Mesendoderm (in vitro differentiated cells): Measurements from ENCODE around the gene VPS35.

Experiments
- DNase-seq: peaks from one replicate; pipeline ENCODE4 v3.0.0; 2013
- H2AK5ac ChIP-seq: 2 replicates; pipeline ENCODE4 v1.6.1; 2013; ENCODE audit warnings: low read length, inconsistent platforms
- H2BK120ac ChIP-seq: 2 replicates; pipeline ENCODE4 v1.6.1; 2013; ENCODE audit warnings: low read depth, mild to moderate bottlenecking, low read length, moderate library complexity, mixed read lengths
- H2BK15ac ChIP-seq: replicated peaks from 2 replicates; pipeline ENCODE4 v1.6.1; 2013; ENCODE audit warnings: low read depth, mild to moderate bottlenecking, moderate library complexity
- H2BK5ac ChIP-seq: 2 replicates; pipeline ENCODE4 v1.6.1; 2013; ENCODE audit warnings: low read length, inconsistent platforms
- H3K18ac ChIP-seq: 2 replicates; pipeline ENCODE4 v1.6.1; 2013; ENCODE audit warnings: mild to moderate bottlenecking, low read length, mixed read lengths
- H3K23ac ChIP-seq: one replicate; pipeline ENCODE4 v1.6.1; 2013; ENCODE audit warnings: low read length
- H3K27ac ChIP-seq: 2 replicates; pipeline ENCODE4 v1.5.1; 2013; ENCODE audit warnings: low read depth, mild to moderate bottlenecking, inconsistent platforms, low read length, moderate library complexity
- H3K27me3 ChIP-seq: 2 replicates; pipeline ENCODE4 v1.6.1; 2013; ENCODE audit warnings: low read length, control low read depth, mild to moderate bottlenecking, inconsistent platforms; ENCODE audit not compliant: insufficient read depth, poor library complexity
- H3K36me3 ChIP-seq: 2 replicates; pipeline ENCODE4 v1.6.1; 2013; ENCODE audit warnings: low read length, inconsistent platforms; ENCODE audit not compliant: control insufficient read depth, insufficient read depth
- H3K4ac ChIP-seq: one replicate; pipeline ENCODE4 v1.6.1; 2013; ENCODE audit warnings: low read depth, mild to moderate bottlenecking, low read length, moderate library complexity
- H3K4me1 ChIP-seq: 2 replicates; pipeline ENCODE4 v1.6.1; 2013; ENCODE audit warnings: low read depth, low read length, inconsistent platforms; ENCODE audit not compliant: control insufficient read depth
- H3K4me2 ChIP-seq: 2 replicates; pipeline ENCODE4 v1.6.1; 2013; ENCODE audit warnings: low read length
- H3K4me3 ChIP-seq: 2 replicates; pipeline ENCODE4 v1.5.1; 2013; ENCODE audit warnings: mild to moderate bottlenecking, low read length
- H3K56ac ChIP-seq: one replicate; pipeline ENCODE4 v1.6.1; 2013; ENCODE audit warnings: low read length
- H3K79me1 ChIP-seq: 2 replicates; pipeline ENCODE4 v1.6.1; 2013; ENCODE audit warnings: low read length, inconsistent platforms
- H3K79me2 ChIP-seq: 2 replicates; pipeline ENCODE4 v1.6.1; 2013; ENCODE audit warnings: mild to moderate bottlenecking, low read length; ENCODE audit not compliant: control insufficient read depth, insufficient read depth
- H3K9ac ChIP-seq: 2 replicates; pipeline ENCODE4 v1.6.1; 2013; ENCODE audit warnings: low read length, inconsistent platforms
- H4K5ac ChIP-seq: one replicate; pipeline ENCODE4 v1.6.1; 2013; ENCODE audit warnings: low read length
- H4K8ac ChIP-seq: one replicate; pipeline ENCODE4 v1.6.1; 2013; ENCODE audit warnings: low read depth, mild to moderate bottlenecking, control low read depth, low read length, moderate library complexity
- WGBS: extraction: QIAGEN DNeasy Blood & Tissue Kit; methylation state at CpG from one replicate; pipeline ENCODE4 v1.1.7; 2013; ENCODE audit warnings: low lambda C conversion rate, missing lambda C conversion rate; ENCODE audit not compliant: insufficient coverage; ENCODE audit errors: extremely low coverage; 5-methylcytosine and 5-hydroxymethylcytosine counted together

Gene VPS35

GRCh38 chr16:46731691-46732555 lies 42.9 kb upstream of the VPS35 start:
- Histone ChIP-seq H3K9ac (no peak overlapping the region), H3K23ac (no peak overlapping the region), H3K36me3 (no peaks in the 10 kb centered on the region), H2BK120ac (no peak overlapping the region), H2AK5ac (no peak overlapping the region), H3K4me2 (no peak overlapping the region), H2BK5ac (no peak overlapping the region), H4K8ac (no peak overlapping the region), H2BK15ac (no peak overlapping the region), H3K27me3 (no peaks in the 10 kb centered on the region), H3K79me2 (no peaks in the 10 kb centered on the region), H4K5ac (no peak overlapping the region), H3K27ac (no peak overlapping the region), H3K4ac (no peak overlapping the region), H3K56ac (no peak overlapping the region), H3K18ac (no peak overlapping the region), H3K4me3 (no peak overlapping the region), H3K4me1 (peaks cover 3% of the 10 kb centered on the region), H3K79me1 (no peaks in the 10 kb centered on the region)
- no peak for DNase-seq
- WGBS, result no CpG with 5 or more reads among the region's 23 CpGs

- H4K8ac ChIP-seq, result no peak overlapping the region
- no peaks in the 10 kb centered on the region for H3K27me3 ChIP-seq
- no peak overlapping the region for H3K4me2 ChIP-seq
- no peak overlapping the region for H3K4me3 ChIP-seq
- H3K79me2 ChIP-seq, result no peaks in the 10 kb centered on the region
- H3K4me1 ChIP-seq, result peaks cover 3% of the 10 kb centered on the region
- DNase-seq, result no peak
- no CpG with 5 or more reads among the region's 17 CpGs for WGBS
- no peak overlapping the region for H4K5ac ChIP-seq
- H2AK5ac ChIP-seq, result no peak overlapping the region
- H2BK120ac ChIP-seq, result no peak overlapping the region
- no peak overlapping the region for H3K4ac ChIP-seq
- no peak overlapping the region for H3K23ac ChIP-seq
- no peak overlapping the region for H3K9ac ChIP-seq
- H3K79me1 ChIP-seq, result no peaks in the 10 kb centered on the region
- no peak overlapping the region for H3K27ac ChIP-seq
- H3K36me3 ChIP-seq, result no peaks in the 10 kb centered on the region
- H2BK5ac ChIP-seq, result no peak overlapping the region
- no peak overlapping the region for H3K56ac ChIP-seq
- no peak overlapping the region for H3K18ac ChIP-seq
- H2BK15ac ChIP-seq, result no peak overlapping the region
Measured at GRCh38 chr16:46730801-46731690, 42.1 kb upstream of the VPS35 start.

- Histone ChIP-seq H2BK120ac (no peak overlapping the region), H2AK5ac (no peak overlapping the region), H3K18ac (no peak overlapping the region), H3K9ac (no peak overlapping the region), H2BK5ac (no peak overlapping the region), H3K23ac (no peak overlapping the region), H3K79me1 (no peaks in the 10 kb centered on the region), H3K79me2 (no peaks in the 10 kb centered on the region), H4K5ac (no peak overlapping the region), H3K56ac (no peak overlapping the region), H3K4me3 (no peak overlapping the region), H3K4ac (no peak overlapping the region), H3K4me1 (peaks cover 3% of the 10 kb centered on the region), H3K27ac (no peak overlapping the region), H3K27me3 (no peaks in the 10 kb centered on the region), H4K8ac (no peak overlapping the region), H2BK15ac (no peak overlapping the region), H3K36me3 (no peaks in the 10 kb centered on the region), H3K4me2 (no peak overlapping the region)
- DNase-seq, result no peak
- WGBS, result no CpG with 5 or more reads among the region's 8 CpGs
Measured at GRCh38 chr16:46730126-46730525, 41.1 kb upstream of the VPS35 start.

GRCh38 chr16:46729326-46729995 lies 40.5 kb upstream of the VPS35 start:
- H3K18ac ChIP-seq, result no peak overlapping the region
- no peak overlapping the region for H2BK15ac ChIP-seq
- no peaks in the 10 kb centered on the region for H3K79me2 ChIP-seq
- no peak overlapping the region for H2BK5ac ChIP-seq
- H3K56ac ChIP-seq, result no peak overlapping the region
- H3K9ac ChIP-seq, result no peak overlapping the region
- H3K4ac ChIP-seq, result no peak overlapping the region
- H3K79me1 ChIP-seq, result no peaks in the 10 kb centered on the region
- H3K23ac ChIP-seq, result no peak overlapping the region
- H4K5ac ChIP-seq, result no peak overlapping the region
- H4K8ac ChIP-seq, result no peak overlapping the region
- H2AK5ac ChIP-seq, result no peak overlapping the region
- no peak overlapping the region for H3K27ac ChIP-seq
- H3K27me3 ChIP-seq, result no peaks in the 10 kb centered on the region
- DNase-seq, result no peak
- no peak overlapping the region for H3K4me3 ChIP-seq
- no peak overlapping the region for H2BK120ac ChIP-seq
- no peak overlapping the region for H3K4me2 ChIP-seq
- peaks cover 3% of the 10 kb centered on the region for H3K4me1 ChIP-seq
- no peaks in the 10 kb centered on the region for H3K36me3 ChIP-seq
- no CpG with 5 or more reads among the region's 7 CpGs for whole genome bisulfite sequencing

- Histone ChIP-seq H3K27ac (no peak overlapping the region), H3K79me1 (no peaks in the 10 kb centered on the region), H3K36me3 (no peaks in the 10 kb centered on the region), H3K18ac (no peak overlapping the region), H3K4me2 (no peak overlapping the region), H3K79me2 (no peaks in the 10 kb centered on the region), H3K23ac (no peak overlapping the region), H3K56ac (no peak overlapping the region), H4K8ac (no peak overlapping the region), H3K4ac (no peak overlapping the region), H3K4me1 (peaks cover 3% of the 10 kb centered on the region), H2BK15ac (no peak overlapping the region), H3K4me3 (no peak overlapping the region), H2AK5ac (no peak overlapping the region), H3K9ac (no peak overlapping the region), H4K5ac (no peak overlapping the region), H2BK120ac (no peak overlapping the region), H3K27me3 (no peaks in the 10 kb centered on the region), H2BK5ac (no peak overlapping the region)
- no CpG with 5 or more reads among the region's 14 CpGs for WGBS
- DNase-seq, result no peak
Measured at GRCh38 chr16:46728806-46729205, 39.8 kb upstream of the VPS35 start.
